ENCODE data around the gene CRTAC1. TPM values are rescaled to one million over a fixed set of nuclear protein-coding genes. Genes with fewer than 3 reads are reported as not detected.

Gene CRTAC1
- polyA plus RNA-seq, 1 donor (not counting 4 experiments of a cell fraction or from before 2014, with no cell fraction given) = not detected

GRCh38 chr10:97937928-97938327, 92.5 kb downstream of the CRTAC1 start:
- H3K4me2 ChIP-seq (ENCODE audit: control insufficient read depth, extremely low read depth, insufficient read depth, low read depth, low read length) = no peak overlapping the region
- no peak overlapping the region for H3K27ac ChIP-seq (ENCODE audit: control insufficient read depth, insufficient read depth, low read length)
- no peaks in the 10 kb centered on the region for H3K9me1 ChIP-seq (ENCODE audit: control insufficient read depth, extremely low read depth, insufficient read depth, low read length)
- DNase-seq (ENCODE audit: low read depth, low spot score) = no peak
- no peaks in the 10 kb centered on the region for H3K9me3 ChIP-seq (ENCODE audit: control insufficient read depth, low read depth, low read length)
- no peak overlapping the region for H2AFZ ChIP-seq (ENCODE audit: control insufficient read depth, low read length)
- H3K4me1 ChIP-seq (ENCODE audit: control insufficient read depth, extremely low read depth, insufficient read depth, low read length) = no peaks in the 10 kb centered on the region
- dilution Hi-C loops (cut with MboI; ENCODE audit: extremely low pct_ligation_motif_present, low sequenced_read_pairs) = no loop called here
- H3K36me3 ChIP-seq (ENCODE audit: control insufficient read depth in 2 of 2, extremely low read depth in 1 of 2, insufficient read depth in 2 of 2, low read length in 2 of 2) = no peaks in the 10 kb centered on the region
- H3K27me3 ChIP-seq (ENCODE audit: control insufficient read depth, extremely low read depth, insufficient read depth, low read length) = no peaks in the 10 kb centered on the region
- no peaks in the 10 kb centered on the region for H3K79me2 ChIP-seq (ENCODE audit: control insufficient read depth, insufficient read depth, low read length)
- no peak overlapping the region for H3K9ac ChIP-seq (ENCODE audit: control insufficient read depth, extremely low read depth, insufficient read depth, low read length)
- H3K4me3 ChIP-seq (ENCODE audit: control insufficient read depth in 2 of 3, extremely low read depth in 1 of 3, insufficient read depth in 2 of 3, low read depth in 1 of 3, low read length in 3 of 3) = no peak overlapping the region
- no peak for FAIRE-seq
- TF ChIP-seq, protein P1, sequence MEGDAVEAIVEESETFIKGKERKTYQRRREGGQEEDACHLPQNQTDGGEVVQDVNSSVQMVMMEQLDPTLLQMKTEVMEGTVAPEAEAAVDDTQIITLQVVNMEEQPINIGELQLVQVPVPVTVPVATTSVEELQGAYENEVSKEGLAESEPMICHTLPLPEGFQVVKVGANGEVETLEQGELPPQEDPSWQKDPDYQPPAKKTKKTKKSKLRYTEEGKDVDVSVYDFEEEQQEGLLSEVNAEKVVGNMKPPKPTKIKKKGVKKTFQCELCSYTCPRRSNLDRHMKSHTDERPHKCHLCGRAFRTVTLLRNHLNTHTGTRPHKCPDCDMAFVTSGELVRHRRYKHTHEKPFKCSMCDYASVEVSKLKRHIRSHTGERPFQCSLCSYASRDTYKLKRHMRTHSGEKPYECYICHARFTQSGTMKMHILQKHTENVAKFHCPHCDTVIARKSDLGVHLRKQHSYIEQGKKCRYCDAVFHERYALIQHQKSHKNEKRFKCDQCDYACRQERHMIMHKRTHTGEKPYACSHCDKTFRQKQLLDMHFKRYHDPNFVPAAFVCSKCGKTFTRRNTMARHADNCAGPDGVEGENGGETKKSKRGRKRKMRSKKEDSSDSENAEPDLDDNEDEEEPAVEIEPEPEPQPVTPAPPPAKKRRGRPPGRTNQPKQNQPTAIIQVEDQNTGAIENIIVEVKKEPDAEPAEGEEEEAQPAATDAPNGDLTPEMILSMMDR (optimal IDR thresholded peaks at IDR 0.05 in 1 of 3, IDR thresholded peaks at IDR 0.05 in 1 of 3, conservative IDR thresholded peaks at IDR 0.05 in 1 of 3; ENCODE audit: extremely low read depth in 1 of 3, insufficient read depth in 2 of 3, low read length in 3 of 3) = no peak
- no peak for TF ChIP-seq EZH2 (IDR thresholded peaks at IDR 0.05; ENCODE audit: low read length)
- no peaks in the 10 kb centered on the region for H4K20me1 ChIP-seq (ENCODE audit: control insufficient read depth, extremely low read depth, insufficient read depth, low read length)

DNA sequence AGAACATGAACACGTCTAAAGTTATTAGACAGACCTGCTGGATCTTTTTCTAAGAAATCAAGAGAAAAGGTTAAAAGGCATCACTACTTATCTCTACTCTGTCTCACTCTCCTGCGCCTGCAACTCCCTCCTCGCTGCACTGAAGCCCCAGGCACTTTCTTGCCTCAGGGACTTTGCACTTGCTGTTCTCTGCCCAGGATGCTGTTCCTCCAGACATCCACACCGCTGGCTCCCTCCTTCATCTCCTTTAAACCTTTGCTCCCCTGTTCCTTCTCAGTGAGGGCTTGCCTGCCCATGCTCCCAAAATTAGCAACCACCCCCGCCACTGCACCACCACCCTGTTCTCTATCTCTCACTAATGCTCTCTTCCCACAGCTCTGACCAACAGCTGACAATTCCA, 93.4 kb downstream of the CRTAC1 start:
- Histone ChIP-seq H4K20me1 (ENCODE audit: control insufficient read depth, extremely low read depth, insufficient read depth, low read length) (no peaks in the 10 kb centered on the region), H2AFZ (ENCODE audit: control insufficient read depth, low read length) (no peak overlapping the region), H3K79me2 (ENCODE audit: control insufficient read depth, insufficient read depth, low read length) (no peaks in the 10 kb centered on the region), H3K27me3 (ENCODE audit: control insufficient read depth, extremely low read depth, insufficient read depth, low read length) (no peaks in the 10 kb centered on the region), H3K36me3 (ENCODE audit: control insufficient read depth in 2 of 2, extremely low read depth in 1 of 2, insufficient read depth in 2 of 2, low read length in 2 of 2) (no peaks in the 10 kb centered on the region), H3K9me3 (ENCODE audit: control insufficient read depth, low read depth, low read length) (no peaks in the 10 kb centered on the region), H3K9ac (ENCODE audit: control insufficient read depth, extremely low read depth, insufficient read depth, low read length) (no peak overlapping the region), H3K27ac (ENCODE audit: control insufficient read depth, insufficient read depth, low read length) (no peak overlapping the region), H3K4me2 (ENCODE audit: control insufficient read depth, extremely low read depth, insufficient read depth, low read depth, low read length) (no peak overlapping the region), H3K4me1 (ENCODE audit: control insufficient read depth, extremely low read depth, insufficient read depth, low read length) (no peaks in the 10 kb centered on the region), H3K9me1 (ENCODE audit: control insufficient read depth, extremely low read depth, insufficient read depth, low read length) (no peaks in the 10 kb centered on the region), H3K4me3 (ENCODE audit: control insufficient read depth in 2 of 3, extremely low read depth in 1 of 3, insufficient read depth in 2 of 3, low read depth in 1 of 3, low read length in 3 of 3) (no peak overlapping the region)
- no peak for TF ChIP-seq EZH2 (IDR thresholded peaks at IDR 0.05; ENCODE audit: low read length)
- TF ChIP-seq, protein P1 (optimal IDR thresholded peaks at IDR 0.05 in 1 of 3, IDR thresholded peaks at IDR 0.05 in 1 of 3, conservative IDR thresholded peaks at IDR 0.05 in 1 of 3; ENCODE audit: extremely low read depth in 1 of 3, insufficient read depth in 2 of 3, low read length in 3 of 3) = no peak
- no peak for FAIRE-seq
- dilution Hi-C loops (cut with MboI; ENCODE audit: extremely low pct_ligation_motif_present, low sequenced_read_pairs) = no loop called here
- no peak for DNase-seq (ENCODE audit: low read depth, low spot score)

All from keratinocyte (primary cell).